ENCODE data around the gene RNASE8.

Gene RNASE8

DNA sequence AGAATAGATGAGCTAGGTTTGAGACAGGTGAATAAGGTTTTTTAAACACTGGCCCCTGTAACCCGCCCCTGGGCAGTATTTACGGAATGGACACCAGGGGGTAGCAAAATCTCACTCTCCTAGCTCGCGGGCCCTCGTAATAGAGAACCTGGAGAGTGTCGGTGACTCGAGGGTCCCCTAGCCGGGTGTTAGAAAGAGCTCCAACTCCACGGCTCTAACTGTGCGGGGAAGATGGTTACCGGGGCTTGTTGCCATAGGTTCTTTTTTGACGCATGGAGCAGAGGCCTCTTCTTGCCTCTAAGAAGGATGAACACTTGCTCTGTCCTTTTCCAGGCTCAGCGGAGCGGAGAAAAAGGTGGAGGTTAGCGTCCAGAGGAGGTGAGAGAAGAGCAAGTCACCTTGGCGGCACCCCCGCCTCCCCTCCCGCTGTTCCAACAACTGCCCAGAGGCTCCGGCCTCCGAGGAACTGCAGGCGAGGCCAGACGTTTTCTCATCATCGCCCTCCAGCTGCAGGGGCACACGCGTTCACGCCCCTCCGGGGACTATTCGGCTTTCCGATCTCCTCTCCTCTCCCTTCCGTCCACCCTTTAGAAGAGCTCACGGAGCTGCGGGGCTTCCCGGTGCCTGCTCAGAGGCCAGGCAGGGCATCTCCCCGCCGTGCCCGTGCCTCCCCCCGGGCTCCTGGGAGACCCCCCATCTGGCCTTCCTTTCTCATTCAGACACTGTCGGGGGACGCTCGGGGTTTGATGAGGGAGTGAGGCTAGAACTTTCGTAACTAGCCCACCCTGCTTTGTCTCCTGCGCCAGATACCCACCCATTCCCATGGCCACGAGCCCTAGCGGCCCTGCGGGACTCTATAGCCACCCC lies 11.1 kb downstream of the RNASE8 start:
- in situ Hi-C loops (cut with HindIII; ENCODE audit: low pct_ligation_motif_present, low pct_unique_long_range_greater_than_20kb, low sequenced_read_pairs): no loop called here
- DNase-seq: peak; percentile 67

DNA sequence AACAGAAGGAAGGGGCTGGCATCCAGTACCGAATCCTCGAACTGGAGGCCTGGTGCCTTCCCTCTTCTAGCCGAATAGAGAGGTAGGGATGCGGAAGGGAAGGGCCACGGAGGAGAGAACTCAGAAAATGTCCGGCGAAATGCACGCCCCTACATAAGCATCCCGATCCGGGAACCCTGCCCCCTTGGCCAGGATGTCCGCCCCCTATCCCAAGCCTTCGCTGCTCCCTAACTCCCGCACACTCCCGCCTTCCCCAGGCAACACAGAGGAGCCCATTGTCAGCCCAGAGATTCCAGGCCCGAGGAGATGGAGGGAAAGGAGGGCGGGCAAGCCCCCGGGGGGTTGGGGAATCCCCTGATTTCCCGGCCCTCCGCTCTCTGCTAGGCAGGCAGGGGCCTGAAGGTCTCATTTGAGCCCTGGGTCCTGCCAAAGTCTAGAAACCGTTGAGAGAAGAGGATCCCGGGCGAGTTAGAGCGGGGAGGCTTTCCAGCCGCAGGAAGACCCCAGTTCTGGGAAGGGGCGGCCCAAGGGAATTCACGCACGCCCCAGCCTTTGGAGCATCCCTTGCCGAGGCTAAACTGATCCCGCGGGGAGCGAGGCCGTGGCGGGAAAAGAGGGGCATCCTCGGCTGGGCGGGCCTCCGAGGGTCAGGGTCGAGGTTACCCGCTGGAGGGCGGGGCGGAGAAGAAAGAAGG lies 11.9 kb downstream of the RNASE8 start:
- peak; percentile 25 for DNase-seq
- in situ Hi-C loops (cut with HindIII; ENCODE audit: low pct_ligation_motif_present, low pct_unique_long_range_greater_than_20kb, low sequenced_read_pairs): no loop called here

DNA sequence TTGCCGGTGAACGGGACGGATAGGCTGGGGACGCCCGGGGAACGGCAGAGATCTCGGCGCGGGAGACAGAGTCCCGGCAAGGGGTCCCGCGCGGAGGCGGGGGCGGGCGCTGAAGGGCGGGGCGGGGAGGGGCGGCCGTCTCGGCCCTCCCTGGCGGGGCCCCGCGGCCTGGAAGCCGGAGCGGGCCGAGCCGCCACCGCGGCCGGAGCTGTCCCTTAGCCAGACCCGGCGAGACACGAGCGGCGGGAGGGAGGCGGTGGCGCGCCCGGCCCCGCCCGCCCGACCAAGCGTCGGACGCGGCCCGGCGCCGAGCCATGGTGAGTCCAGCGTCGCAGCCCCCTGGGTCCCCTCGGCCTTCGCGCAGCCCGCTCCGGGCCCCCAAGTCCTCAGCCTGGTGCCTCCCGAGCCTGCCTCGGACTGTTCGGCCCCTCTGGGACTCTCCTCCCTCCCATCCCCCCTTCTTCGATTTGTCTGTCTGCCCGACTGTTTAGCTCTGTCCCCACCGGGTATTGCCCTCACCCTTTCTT lies 12.5 kb downstream of the RNASE8 start, which contains the start of gene ARHGEF40:
Gene ARHGEF40, plus strand, starts transcription at position 222 of the 527 bp plus-strand sequence. Its CDS starts 93 bp downstream, at position 315.
- in situ Hi-C loops (cut with HindIII; ENCODE audit: low pct_ligation_motif_present, low pct_unique_long_range_greater_than_20kb, low sequenced_read_pairs): no loop called here
- DNase-seq: peak; percentile 35

DNA sequence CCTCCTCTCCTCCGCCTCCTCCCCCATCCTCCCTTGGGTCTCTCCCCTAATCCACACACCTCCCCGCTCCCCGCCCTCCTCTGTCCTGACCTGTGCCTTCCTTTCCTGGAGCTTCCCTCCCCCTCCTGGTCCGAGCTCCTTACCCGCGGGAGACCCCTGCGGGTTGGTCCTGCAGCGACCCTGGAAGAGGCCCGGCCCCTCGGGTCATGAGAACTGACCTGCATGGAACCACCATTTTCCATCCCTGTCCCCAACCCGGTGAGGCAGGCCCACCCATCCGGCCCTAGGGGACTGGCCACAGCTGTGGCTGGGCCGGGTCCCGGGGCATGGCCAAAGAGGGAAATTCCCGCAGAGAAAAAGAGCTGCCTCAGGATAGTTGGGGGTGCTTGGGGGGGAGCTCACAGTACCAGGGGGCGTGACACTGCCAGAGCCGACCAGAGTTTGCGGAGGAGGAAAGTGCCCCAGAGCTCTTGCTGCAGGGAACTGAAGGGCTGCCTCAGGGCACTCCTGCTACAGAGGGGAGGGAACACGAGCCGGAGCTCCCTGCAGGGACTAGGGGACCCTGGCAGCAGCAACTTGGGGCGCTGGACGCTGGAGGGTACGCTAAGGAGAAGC lies 13.1 kb downstream of the RNASE8 start:
- DNase-seq: peak; percentile 37
- in situ Hi-C loops (cut with HindIII; ENCODE audit: low pct_ligation_motif_present, low pct_unique_long_range_greater_than_20kb, low sequenced_read_pairs): no loop called here

DNA sequence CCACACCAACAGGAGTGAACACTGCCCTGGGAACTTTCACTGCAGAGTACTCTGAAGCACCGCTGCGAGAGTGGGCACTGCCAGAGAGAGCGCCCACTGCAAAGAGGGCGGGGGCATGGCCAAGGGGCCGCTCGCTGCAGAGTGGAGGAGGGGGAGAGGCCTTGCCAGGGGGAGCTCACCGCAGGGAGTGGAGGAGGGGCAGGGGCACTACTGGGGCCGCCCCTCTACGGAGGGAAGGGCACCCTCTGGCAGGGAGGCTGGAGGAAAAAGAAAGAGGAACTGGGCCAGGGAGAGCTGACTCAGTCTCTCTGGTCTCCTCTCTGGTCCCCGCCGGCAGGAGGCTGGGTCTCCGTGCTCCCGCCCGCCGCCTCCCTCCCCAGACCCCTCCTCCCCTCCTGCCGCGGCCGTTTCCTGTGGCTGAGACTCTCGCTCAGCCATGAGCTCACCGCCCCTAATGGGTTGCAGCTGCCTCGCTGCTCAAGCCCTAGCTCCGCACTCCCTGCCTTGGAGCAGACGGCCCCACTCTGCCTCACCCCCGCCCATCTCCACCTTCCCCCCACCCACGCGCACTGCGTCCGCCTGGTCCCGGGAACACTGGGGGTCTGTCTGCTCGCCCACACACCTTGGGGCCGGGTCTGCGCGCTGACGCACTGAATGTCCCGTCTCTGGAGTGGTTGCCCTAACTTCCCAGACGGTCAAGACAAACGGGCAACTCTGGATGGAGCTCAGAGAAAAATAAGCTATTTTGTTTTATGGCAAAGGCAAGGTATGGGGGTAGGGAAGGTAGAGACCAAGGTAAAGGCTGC lies 13.8 kb downstream of the RNASE8 start:
- in situ Hi-C loops (cut with HindIII; ENCODE audit: low pct_ligation_motif_present, low pct_unique_long_range_greater_than_20kb, low sequenced_read_pairs): no loop called here
- DNase-seq: peak; percentile 85

DNA sequence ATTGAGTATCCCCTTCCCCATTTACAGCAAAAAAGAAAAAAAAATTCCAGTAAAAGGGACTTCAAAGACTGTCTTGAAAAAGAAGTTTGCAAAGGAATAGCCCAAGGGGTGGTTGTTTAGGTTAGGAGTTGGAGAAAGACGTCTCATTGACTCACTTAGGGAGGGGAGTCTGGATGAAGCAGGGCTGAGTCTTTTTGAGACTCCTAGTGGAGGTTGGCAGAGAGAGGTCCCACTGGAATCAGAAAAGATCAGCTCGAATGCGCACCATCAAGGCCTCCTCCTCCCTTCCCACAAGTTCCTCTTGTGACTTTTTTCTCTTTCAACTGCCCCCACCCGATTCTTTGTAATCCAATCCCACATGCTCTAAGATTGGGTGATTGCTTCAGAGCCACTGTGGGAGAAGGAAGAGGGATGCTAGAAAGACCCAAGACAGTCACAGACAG lies 14.4 kb downstream of the RNASE8 start:
- in situ Hi-C loops (cut with HindIII; ENCODE audit: low pct_ligation_motif_present, low pct_unique_long_range_greater_than_20kb, low sequenced_read_pairs): no loop called here
- no peak for DNase-seq

DNA sequence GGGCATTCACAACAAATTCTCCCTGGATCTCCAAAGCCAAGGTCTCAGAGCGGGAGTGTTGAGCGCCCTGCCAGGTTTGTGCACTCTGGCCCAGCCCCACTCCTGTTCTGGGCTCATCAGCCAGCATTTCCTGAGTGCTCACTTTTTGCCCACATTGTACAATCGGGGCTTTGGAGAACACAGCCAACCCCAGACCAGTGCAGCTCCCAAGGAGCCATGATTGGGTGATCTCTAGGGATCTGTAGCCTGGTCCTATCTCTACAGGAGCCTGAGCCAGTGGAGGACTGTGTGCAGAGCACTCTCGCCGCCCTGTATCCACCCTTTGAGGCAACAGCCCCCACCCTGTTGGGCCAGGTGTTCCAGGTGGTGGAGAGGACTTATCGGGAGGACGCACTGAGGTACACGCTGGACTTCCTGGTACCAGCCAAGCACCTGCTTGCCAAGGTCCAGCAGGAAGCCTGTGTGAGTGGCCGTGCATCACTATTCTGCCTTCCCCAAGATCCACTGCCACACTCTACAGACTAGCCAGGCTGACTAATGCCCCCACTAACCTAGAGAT lies 15.2 kb downstream of the RNASE8 start:
- DNase-seq: no peak
- in situ Hi-C loops (cut with HindIII; ENCODE audit: low pct_ligation_motif_present, low pct_unique_long_range_greater_than_20kb, low sequenced_read_pairs): no loop called here

DNA sequence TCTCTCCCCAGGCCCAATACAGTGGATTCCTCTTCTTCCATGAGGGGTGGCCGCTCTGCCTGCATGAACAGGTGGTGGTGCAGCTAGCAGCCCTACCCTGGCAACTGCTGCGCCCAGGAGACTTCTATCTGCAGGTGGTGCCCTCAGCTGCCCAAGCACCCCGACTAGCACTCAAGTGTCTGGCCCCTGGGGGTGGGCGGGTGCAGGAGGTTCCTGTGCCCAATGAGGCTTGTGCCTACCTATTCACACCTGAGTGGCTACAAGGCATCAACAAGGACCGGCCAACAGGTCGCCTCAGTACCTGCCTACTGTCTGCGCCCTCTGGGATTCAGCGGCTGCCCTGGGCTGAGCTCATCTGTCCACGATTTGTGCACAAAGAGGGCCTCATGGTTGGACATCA lies 16.3 kb downstream of the RNASE8 start:
- no peak for DNase-seq
- in situ Hi-C loops (cut with HindIII; ENCODE audit: low pct_ligation_motif_present, low pct_unique_long_range_greater_than_20kb, low sequenced_read_pairs): no loop called here

DNA sequence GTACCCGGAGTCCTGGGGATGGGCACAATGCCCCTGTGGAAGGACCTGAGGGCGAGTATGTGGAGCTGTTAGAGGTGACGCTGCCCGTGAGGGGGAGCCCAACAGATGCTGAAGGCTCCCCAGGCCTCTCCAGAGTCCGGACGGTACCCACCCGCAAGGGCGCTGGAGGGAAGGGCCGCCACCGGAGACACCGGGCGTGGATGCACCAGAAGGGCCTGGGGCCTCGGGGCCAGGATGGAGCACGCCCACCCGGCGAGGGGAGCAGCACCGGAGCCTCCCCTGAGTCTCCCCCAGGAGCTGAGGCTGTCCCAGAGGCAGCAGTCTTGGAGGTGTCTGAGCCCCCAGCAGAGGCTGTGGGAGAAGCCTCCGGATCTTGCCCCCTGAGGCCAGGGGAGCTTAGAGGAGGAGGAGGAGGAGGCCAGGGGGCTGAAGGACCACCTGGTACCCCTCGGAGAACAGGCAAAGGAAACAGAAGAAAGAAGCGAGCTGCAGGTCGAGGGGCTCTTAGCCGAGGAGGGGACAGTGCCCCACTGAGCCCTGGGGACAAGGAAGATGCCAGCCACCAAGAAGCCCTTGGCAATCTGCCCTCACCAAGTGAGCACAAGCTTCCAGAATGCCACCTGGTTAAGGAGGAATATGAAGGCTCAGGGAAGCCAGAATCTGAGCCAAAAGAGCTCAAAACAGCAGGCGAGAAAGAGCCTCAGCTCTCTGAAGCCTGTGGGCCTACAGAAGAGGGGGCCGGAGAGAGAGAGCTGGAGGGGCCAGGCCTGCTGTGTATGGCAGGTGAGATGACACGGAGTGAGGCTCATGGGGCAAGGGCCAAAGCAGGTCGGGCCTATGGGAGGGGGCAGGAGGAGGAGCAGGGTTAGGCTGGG lies 17.0 kb downstream of the RNASE8 start:
- in situ Hi-C loops (cut with HindIII; ENCODE audit: low pct_ligation_motif_present, low pct_unique_long_range_greater_than_20kb, low sequenced_read_pairs): no loop called here
- DNase-seq: no peak

DNA sequence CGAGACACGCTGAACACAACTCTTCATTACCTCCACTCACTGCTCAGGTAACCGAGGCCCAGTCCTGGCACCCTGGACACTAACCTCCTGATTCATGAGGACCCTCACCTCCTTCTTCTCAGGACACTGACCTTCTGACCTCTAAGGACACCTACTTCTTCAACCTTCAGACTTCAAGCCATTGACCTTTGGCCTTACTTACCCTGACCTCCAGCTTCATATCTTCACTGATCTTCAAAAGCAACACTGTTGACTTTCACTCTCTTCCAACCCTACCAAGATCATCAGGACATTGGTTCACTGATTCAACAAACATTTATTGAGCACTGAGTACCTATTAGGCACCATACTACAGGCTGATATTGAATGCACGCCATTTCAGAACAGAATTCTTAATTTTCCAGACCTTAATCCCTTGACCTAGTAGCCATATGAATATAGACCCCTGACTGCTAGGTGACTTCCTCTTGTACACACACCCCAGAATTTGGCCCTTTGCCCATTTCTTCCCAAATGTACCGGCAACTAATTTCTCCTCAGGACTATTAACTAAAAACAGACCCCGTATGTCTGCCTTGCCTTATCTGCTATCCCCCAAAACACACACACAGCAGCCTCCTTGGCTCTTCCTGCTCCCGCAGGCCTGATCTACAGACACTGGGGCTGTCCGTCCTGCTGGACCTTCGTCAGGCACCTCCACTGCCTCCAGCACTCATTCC lies 18.3 kb downstream of the RNASE8 start:
- DNase-seq: no peak
- in situ Hi-C loops (cut with HindIII; ENCODE audit: low pct_ligation_motif_present, low pct_unique_long_range_greater_than_20kb, low sequenced_read_pairs): no loop called here

DNA sequence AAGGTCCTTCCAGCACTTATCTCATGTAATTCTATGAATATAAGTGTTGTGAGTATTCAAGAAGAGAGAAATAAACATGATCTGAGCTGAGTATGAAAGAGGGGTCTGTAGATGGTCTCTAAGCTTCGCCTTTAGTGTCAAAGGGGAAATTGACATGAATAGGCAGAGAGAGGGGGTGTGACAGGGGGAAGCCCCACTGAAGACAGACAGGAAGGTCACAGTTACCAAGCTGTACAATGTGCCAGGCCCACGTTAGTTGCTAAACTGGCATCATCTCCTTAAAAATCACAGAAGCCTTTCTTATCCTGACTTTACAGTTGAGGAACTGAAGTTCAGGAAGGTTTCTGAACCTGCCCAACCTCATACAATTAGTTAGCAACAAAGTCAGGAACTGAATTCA lies 20.1 kb downstream of the RNASE8 start:
- in situ Hi-C loops (cut with HindIII; ENCODE audit: low pct_ligation_motif_present, low pct_unique_long_range_greater_than_20kb, low sequenced_read_pairs): no loop called here
- no peak for DNase-seq

DNA sequence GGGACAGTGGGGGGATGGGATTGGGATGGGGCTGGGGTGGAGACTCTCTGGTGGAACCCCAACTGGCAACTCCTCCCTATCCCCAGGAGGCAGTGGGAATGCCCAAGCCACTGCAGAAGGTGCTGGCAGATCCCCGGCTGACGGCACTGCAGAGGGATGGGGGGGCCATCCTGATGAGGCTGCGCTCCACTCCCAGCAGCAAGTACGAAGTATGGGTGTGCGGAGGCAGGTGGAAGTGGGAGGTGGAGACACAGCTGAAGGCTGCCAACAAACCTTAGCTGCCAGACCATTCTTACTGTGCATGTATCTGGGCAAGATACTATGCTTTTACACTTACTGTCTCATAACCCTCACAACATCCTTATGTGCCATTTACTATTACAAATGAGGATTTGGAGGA lies 20.7 kb downstream of the RNASE8 start:
- in situ Hi-C loops (cut with HindIII; ENCODE audit: low pct_ligation_motif_present, low pct_unique_long_range_greater_than_20kb, low sequenced_read_pairs): no loop called here
- DNase-seq: no peak

DNA sequence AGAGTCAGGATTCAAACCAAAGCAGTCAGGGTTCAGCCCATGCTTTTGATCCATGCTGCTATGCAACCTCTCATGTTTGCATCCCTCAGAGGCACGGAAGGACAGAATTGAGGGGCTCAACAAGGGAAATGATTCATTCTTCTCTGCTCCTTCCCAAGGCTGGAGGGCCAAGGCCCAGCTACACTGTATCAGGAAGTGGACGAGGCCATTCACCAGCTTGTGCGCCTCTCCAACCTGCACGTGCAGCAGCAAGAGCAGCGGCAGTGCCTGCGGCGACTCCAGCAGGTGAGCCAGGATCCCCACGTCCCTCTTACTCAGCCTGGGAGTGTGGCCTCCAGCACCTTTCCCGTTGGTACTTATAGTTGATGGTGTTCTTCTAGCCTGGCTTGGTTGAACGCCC lies 21.1 kb downstream of the RNASE8 start:
- no peak for DNase-seq
- in situ Hi-C loops (cut with HindIII; ENCODE audit: low pct_ligation_motif_present, low pct_unique_long_range_greater_than_20kb, low sequenced_read_pairs): no loop called here

DNA sequence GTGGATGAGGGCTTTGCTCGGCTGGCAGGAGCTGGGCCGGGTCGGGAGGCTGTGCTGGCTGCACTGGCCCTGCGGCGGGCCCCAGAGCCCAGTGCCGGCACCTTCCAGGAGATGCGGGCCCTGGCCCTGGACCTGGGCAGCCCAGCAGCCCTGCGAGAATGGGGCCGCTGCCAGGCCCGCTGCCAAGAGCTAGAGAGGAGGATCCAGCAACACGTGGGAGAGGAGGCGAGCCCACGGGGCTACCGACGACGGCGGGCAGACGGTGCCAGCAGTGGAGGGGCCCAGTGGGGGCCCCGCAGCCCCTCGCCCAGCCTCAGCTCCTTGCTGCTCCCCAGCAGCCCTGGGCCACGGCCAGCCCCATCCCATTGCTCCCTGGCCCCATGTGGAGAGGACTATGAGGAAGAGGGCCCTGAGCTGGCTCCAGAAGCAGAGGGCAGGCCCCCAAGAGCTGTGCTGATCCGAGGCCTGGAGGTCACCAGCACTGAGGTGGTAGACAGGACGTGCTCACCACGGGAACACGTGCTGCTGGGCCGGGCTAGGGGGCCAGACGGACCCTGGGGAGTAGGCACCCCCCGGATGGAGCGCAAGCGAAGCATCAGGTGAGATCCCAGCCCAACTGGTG lies 24.0 kb downstream of the RNASE8 start:
- DNase-seq: no peak
- in situ Hi-C loops (cut with HindIII; ENCODE audit: low pct_ligation_motif_present, low pct_unique_long_range_greater_than_20kb, low sequenced_read_pairs): no loop called here

DNA sequence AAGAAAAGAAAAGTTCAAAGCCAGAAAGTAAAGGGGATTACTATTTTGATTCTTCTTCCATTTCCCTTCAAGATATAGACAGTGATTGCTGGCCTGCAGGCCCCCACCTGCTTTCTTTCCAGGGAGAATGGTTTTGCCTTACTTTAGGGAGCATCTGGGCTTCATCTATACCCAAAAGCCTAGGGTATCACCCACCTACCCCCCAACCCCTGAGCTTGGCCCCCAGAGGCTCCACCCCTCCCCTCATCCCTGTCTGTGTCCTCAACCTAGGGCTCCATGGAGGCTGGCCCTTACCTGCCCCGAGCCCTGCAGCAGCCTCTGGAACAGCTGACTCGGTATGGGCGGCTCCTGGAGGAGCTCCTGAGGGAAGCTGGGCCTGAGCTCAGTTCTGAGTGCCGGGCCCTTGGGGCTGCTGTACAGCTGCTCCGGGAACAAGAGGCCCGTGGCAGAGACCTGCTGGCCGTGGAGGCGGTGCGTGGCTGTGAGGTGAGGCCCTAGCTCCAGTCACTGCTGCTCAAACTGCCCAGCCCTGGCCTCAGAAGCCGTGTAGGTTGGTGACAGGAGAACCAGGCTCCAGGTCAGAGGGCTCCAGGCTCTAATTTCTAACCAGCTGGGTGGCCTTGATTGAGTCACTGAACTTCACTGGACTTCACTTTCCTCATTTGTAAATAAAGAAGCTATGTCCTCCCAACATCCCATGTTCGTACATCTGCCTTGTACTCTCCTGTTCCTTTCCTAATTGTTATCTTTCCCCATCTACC lies 26.1 kb downstream of the RNASE8 start:
- in situ Hi-C loops (cut with HindIII; ENCODE audit: low pct_ligation_motif_present, low pct_unique_long_range_greater_than_20kb, low sequenced_read_pairs): no loop called here

DNA sequence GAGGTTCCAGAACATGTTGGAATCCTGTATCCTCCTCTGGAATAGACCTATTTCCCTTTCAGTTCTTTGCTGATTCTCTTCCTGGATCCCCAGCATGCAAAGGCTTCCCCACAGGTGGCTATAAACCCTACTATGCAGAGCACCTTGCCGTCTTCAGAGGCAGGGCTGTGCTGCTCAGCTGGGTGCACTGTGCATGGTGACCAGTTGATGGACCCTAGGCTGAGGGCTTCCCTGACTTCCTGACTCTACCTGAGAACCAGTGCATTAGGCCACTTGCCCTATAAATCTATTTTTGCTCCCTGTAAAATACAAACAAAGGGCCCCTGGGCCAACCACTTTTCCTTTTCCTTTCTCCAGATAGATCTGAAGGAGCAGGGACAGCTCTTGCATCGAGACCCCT lies 26.8 kb downstream of the RNASE8 start:
- DNase-seq: no peak
- in situ Hi-C loops (cut with HindIII; ENCODE audit: low pct_ligation_motif_present, low pct_unique_long_range_greater_than_20kb, low sequenced_read_pairs): no loop called here

More for the DNA sequence above, 26.1 kb downstream of the RNASE8 start:
- DNase-seq: no peak
